Measurements from ENCODE around the gene CAMKK2.

The CAMKK2 gene

DNA sequence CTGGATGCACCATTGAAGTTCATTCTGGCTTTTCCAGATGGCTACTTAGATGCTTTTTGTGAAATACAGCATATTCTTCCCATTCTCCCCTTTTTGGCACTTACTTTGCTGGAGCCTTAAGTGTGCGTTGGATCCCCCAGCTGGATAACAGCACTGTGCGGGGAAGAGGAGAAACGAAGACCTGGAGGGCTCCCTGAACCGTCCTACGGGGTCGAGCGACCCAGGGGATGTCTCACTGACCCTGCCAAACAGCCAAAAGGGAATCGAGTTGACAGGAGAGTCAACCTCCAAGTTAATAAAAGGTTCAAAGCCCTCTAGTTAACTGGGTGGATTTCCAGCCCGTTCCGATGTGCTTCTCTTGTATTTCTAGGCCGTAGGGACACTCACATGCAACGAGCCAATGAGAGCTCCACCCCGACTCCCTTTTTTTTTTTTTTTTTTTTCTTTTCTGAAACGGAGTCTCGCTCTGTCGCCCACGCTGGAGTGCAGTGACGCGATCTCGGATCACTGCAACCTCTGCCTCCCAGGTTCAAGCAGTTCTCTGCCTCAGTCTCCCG is 1.0 kb upstream of the CAMKK2 start:
- peak overlapping the region; percentile 80 for H3K9ac ChIP-seq (ENCODE audit: low read length)
- peak overlapping the region; percentile 81 for H3K4me3 ChIP-seq (ENCODE audit: low read length)
- no peaks in the 10 kb centered on the region; the same call in 1 of the 2 replicates for H4K20me1 ChIP-seq (ENCODE audit: insufficient read depth, low read length)
- peak overlapping the region; percentile 36 for H2AFZ ChIP-seq (ENCODE audit: low read depth, low read length)
- H3K36me3 ChIP-seq (replicated peaks; ENCODE audit: low read depth, low read length) = peaks cover 8% of the 10 kb centered on the region
- H3K9me3 ChIP-seq (ENCODE audit: insufficient read depth, low read length) = no peaks in the 10 kb centered on the region
- peak overlapping the region; percentile 92 for H3K4me2 ChIP-seq (ENCODE audit: low read length)
- peak overlapping the region; percentile 49 for H3K27ac ChIP-seq (ENCODE audit: low read length)
- TF ChIP-seq, protein P1, sequence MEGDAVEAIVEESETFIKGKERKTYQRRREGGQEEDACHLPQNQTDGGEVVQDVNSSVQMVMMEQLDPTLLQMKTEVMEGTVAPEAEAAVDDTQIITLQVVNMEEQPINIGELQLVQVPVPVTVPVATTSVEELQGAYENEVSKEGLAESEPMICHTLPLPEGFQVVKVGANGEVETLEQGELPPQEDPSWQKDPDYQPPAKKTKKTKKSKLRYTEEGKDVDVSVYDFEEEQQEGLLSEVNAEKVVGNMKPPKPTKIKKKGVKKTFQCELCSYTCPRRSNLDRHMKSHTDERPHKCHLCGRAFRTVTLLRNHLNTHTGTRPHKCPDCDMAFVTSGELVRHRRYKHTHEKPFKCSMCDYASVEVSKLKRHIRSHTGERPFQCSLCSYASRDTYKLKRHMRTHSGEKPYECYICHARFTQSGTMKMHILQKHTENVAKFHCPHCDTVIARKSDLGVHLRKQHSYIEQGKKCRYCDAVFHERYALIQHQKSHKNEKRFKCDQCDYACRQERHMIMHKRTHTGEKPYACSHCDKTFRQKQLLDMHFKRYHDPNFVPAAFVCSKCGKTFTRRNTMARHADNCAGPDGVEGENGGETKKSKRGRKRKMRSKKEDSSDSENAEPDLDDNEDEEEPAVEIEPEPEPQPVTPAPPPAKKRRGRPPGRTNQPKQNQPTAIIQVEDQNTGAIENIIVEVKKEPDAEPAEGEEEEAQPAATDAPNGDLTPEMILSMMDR (IDR thresholded peaks at IDR 0.05; ENCODE audit: low read depth, low read length) = no peak
- no peak for TF ChIP-seq EZH2phosphoT487 (IDR thresholded peaks at IDR 0.05; ENCODE audit: low read depth)
- H3K79me2 ChIP-seq (ENCODE audit: low read length) = peaks cover 38% of the 10 kb centered on the region
- H3K27me3 ChIP-seq (ENCODE audit: low read depth, low read length) = peaks cover 8% of the 10 kb centered on the region
- peaks cover 17% of the 10 kb centered on the region for H3K4me1 ChIP-seq (ENCODE audit: low read length)

DNA sequence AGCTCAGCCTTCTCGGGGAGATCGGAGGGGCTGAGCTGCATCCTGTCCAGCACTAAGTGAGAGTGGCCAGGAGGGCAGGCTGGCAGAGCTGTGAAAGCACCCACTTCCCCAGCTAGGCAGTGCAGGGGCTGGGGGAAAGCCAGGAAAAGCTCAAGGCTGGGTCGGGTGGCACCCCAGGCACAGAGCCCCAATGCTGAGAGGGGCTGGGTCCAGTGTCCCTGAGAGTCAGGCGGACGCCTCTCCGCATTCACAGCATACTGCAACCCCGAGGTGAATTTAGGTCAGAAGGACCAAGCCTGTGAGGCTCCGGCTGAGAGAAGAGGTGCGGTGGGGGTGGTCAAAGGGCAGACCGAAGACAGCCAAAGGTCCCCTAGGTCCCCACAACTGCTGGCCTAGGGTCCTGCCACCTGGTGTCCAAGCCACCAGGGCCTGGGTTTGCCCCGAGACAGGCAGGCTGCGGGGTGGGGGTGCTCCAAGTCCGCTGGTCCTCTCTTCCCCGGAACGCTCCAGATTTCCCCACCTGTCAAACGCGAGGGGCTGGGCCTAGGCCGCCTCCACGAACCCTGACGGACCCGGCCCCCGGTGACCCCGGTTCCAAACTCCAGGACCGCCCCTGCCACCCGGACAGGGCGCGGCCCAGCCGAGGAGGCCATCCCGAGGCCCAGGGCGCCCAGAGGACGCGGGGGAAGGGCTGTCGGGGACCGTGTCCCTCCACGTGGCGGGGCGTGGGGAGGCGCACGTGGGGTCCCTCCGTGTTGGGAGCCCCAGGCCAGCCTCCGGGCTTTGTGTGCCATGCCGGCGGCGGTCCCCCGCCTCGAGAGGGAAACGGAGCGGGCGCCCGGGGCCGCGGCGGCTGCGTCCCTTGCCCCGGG is 527 bp downstream of the CAMKK2 start:
- no peak overlapping the region for H2AFZ ChIP-seq (ENCODE audit: low read depth, low read length)
- H3K79me2 ChIP-seq (ENCODE audit: low read length) = peaks cover 49% of the 10 kb centered on the region
- no peaks in the 10 kb centered on the region for H3K9me3 ChIP-seq (ENCODE audit: insufficient read depth, low read length)
- peak overlapping the region; percentile 90 for H3K9ac ChIP-seq (ENCODE audit: low read length)
- TF ChIP-seq, protein P1 (IDR thresholded peaks at IDR 0.05; ENCODE audit: low read depth, low read length) = no peak
- no peak for TF ChIP-seq EZH2phosphoT487 (IDR thresholded peaks at IDR 0.05; ENCODE audit: low read depth)
- peak overlapping the region; percentile 46 for H3K27ac ChIP-seq (ENCODE audit: low read length)
- peaks cover 17% of the 10 kb centered on the region for H3K4me1 ChIP-seq (ENCODE audit: low read length)
- H3K27me3 ChIP-seq (ENCODE audit: low read depth, low read length) = no peaks in the 10 kb centered on the region
- peak overlapping the region; percentile 78 for H3K4me2 ChIP-seq (ENCODE audit: low read length)
- H3K4me3 ChIP-seq (ENCODE audit: low read length) = peak overlapping the region; percentile 98
- no peaks in the 10 kb centered on the region; the same call in 1 of the 2 replicates for H4K20me1 ChIP-seq (ENCODE audit: insufficient read depth, low read length)
- H3K36me3 ChIP-seq (replicated peaks; ENCODE audit: low read depth, low read length) = peaks cover 12% of the 10 kb centered on the region

DNA sequence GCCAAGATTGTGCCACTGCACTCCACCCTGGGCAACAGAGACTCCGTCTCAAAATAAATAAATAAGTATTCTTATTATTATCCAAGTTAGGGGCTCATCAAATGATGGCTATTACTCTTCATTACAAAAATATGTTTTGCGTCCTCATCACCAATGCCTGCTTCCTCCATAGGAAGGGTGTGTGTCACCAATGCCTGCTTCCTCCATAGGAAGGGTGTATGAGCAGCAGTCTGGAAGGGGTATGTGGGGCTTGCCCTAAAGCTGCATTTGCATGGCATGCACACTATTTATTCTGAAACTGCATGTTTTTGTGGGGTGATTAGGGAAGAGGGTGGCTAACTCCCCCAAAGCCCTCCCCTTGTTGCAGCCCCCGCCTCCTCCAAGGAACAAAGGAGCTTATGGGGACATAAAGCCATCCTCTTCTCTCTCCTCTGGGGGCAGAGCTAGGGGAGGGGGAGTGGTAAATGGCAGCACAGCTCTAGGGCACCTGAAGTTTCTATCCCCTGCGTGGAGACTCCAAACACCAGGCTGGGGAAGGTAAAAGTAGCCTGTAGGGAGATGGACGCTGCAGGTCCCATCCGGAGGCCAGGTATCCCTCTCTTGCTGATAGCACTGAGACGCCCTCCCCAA is 1.3 kb downstream of the CAMKK2 start:
- H3K79me2 ChIP-seq (ENCODE audit: low read length) = peaks cover 53% of the 10 kb centered on the region
- H4K20me1 ChIP-seq (ENCODE audit: insufficient read depth, low read length) = no peaks in the 10 kb centered on the region; the same call in 1 of the 2 replicates
- H2AFZ ChIP-seq (ENCODE audit: low read depth, low read length) = no peak overlapping the region
- H3K36me3 ChIP-seq (replicated peaks; ENCODE audit: low read depth, low read length) = peaks cover 12% of the 10 kb centered on the region
- TF ChIP-seq, protein P1 (IDR thresholded peaks at IDR 0.05; ENCODE audit: low read depth, low read length) = no peak
- TF ChIP-seq EZH2phosphoT487 (IDR thresholded peaks at IDR 0.05; ENCODE audit: low read depth) = no peak
- H3K4me1 ChIP-seq (ENCODE audit: low read length) = peaks cover 11% of the 10 kb centered on the region
- peak overlapping the region; percentile 90 for H3K9ac ChIP-seq (ENCODE audit: low read length)
- H3K9me3 ChIP-seq (ENCODE audit: insufficient read depth, low read length) = no peaks in the 10 kb centered on the region
- peak overlapping the region; percentile 78 for H3K4me2 ChIP-seq (ENCODE audit: low read length)
- H3K27ac ChIP-seq (ENCODE audit: low read length) = peak overlapping the region; percentile 46
- peak overlapping the region; percentile 98 for H3K4me3 ChIP-seq (ENCODE audit: low read length)
- H3K27me3 ChIP-seq (ENCODE audit: low read depth, low read length) = no peaks in the 10 kb centered on the region

Data from OCI-LY3 (cell line).